BLaER1 (cell line): Measurements from ENCODE around the gene MAP3K10.

Experiments
- H3K27ac ChIP-seq: shearing (Covaris generic); formaldehyde crosslinking; 2 replicates; pipeline ENCODE4 v1.8.1; 2022
- H3K27me3 ChIP-seq: shearing (Covaris generic); formaldehyde crosslinking; 2 replicates; pipeline ENCODE4 v1.8.1; 2022
- H3K36me3 ChIP-seq: shearing (Covaris generic); formaldehyde crosslinking; 2 replicates; pipeline ENCODE4 v1.8.1; 2022
- H3K4me1 ChIP-seq: shearing (Covaris generic); formaldehyde crosslinking; 2 replicates; pipeline ENCODE4 v1.8.1; 2022
- H3K4me2 ChIP-seq: shearing (Covaris generic); formaldehyde crosslinking; 2 replicates; pipeline ENCODE4 v1.8.1; 2022
- H3K4me3 ChIP-seq: shearing (Covaris generic); formaldehyde crosslinking; 2 replicates; pipeline ENCODE4 v1.8.1; 2022
- H3K9ac ChIP-seq: shearing (Covaris generic); formaldehyde crosslinking; 2 replicates; pipeline ENCODE4 v1.8.1; 2022
- H3K9me3 ChIP-seq: shearing (Covaris generic); formaldehyde crosslinking; 2 replicates; pipeline ENCODE4 v1.8.1; 2022
- H4K20me1 ChIP-seq: shearing (Covaris generic); formaldehyde crosslinking; 2 replicates; pipeline ENCODE4 v1.8.1; 2022
- Cebpa-rat ChIP-seq: shearing (Covaris generic); IDR thresholded peaks from 2 replicates; pipeline ENCODE4 v1.8.1; 2022

MAP3K10 gene

DNA sequence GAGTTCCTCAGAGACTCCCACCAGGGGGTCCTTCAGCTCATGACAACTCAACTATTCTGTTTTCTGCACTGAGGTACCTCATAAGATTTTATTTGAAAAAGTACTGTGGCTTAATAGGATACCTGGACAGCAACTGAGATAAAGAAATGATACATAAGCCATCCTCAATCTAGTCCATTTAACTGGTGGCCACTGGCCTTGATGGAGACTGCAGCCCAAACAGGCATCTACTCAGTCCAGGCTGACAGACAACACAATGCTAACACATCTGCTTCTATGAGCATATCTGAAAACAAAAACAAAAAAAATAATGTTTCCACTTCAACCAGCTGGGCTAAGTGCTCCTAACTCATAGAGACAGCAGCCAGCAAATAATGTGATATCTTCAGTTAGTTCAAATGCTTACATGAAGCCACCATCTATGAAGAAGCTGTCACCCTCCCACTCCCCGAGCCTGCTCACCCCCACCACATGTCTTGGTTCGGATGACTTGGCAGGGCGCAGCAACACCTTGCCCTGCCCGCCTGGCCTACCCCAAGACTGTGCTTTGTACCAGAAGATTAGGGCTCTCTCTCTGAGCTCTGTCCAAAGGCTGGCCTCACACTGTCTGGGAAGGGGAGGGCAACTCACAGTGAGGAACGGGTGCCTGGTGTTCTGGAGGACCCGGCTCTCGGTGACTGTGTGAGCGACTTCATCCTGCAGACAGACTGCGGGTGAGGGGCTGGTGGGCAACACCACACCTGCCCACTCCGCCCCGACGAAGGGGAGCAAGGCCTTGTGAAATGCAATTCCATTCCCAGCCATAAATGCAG, 48.4 kb downstream of the MAP3K10 start:
- peaks cover 15% of the 10 kb centered on the region for H3K4me1 ChIP-seq
- H3K4me3 ChIP-seq, result no peak overlapping the region
- H3K27me3 ChIP-seq, result no peaks in the 10 kb centered on the region
- H4K20me1 ChIP-seq, result peaks cover 84% of the 10 kb centered on the region
- peaks cover 100% of the 10 kb centered on the region for H3K36me3 ChIP-seq
- H3K4me2 ChIP-seq, result no peak overlapping the region
- H3K9me3 ChIP-seq, result no peaks in the 10 kb centered on the region
- H3K27ac ChIP-seq, result no peak overlapping the region
- H3K9ac ChIP-seq, result no peak overlapping the region
- TF ChIP-seq Cebpa-rat, result no peak

DNA sequence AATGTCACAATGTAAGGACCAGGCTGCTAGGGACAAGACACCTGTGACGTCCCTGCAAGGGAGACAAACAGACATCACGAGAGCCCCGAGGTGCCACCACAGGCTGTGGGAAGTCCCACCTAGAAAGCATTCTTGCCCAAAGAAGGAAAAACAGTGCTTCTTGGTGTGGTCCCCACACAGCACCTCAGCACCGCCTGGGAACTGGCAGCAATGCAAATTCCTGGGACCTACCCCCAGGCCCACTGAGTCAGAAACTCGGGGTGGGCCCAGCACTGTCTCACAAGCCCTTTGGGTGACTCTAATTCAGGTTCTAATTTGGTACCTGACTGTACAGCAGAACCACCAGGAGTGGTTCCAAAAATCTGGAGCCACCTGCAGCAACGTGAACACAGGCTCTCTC, 49.1 kb downstream of the MAP3K10 start:
- Histone ChIP-seq H3K27me3 (no peaks in the 10 kb centered on the region), H3K27ac (no peak overlapping the region), H4K20me1 (peaks cover 84% of the 10 kb centered on the region), H3K9me3 (no peaks in the 10 kb centered on the region), H3K36me3 (peaks cover 100% of the 10 kb centered on the region), H3K9ac (no peak overlapping the region), H3K4me3 (no peak overlapping the region), H3K4me2 (no peak overlapping the region), H3K4me1 (peaks cover 10% of the 10 kb centered on the region)
- TF ChIP-seq Cebpa-rat, result no peak

DNA sequence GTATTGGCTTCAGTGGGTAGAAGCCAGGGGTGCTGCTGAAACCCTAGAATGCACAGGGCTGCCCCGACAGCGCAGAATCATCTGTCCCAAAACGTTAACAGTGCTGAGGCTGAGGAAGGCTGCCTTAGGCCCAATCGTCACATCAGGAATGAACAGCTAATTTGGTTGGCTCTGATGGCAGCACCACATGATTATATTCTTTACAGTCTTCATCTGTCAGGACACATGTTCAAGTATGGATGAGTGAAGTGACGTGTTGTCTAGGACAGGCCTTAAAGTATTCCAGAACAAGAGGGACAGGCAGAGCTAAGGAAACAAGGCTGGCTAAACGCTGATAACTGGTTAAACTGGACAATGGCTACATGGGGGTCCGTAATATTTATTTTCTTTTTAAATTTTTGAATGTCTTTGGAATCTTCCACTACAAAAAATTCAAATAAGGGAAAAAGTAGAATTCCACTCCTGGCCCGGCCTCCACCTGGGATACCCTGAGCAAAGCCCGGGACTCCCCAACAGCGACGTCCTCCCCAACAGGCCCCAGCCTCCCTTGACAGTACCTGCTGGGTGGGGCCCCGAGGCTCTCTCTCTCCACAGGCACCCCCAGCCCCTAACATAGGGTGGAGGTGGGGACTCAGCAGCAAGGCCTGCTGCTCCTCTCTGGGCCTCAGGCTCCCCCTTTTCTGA, 50.0 kb downstream of the MAP3K10 start:
- H3K4me1 ChIP-seq, result peaks cover under 1% of the 10 kb centered on the region; the same call in 1 of the 2 replicates
- H3K4me3 ChIP-seq, result no peak overlapping the region
- no peak for TF ChIP-seq Cebpa-rat
- H3K9ac ChIP-seq, result no peak overlapping the region
- no peaks in the 10 kb centered on the region for H3K9me3 ChIP-seq
- H3K4me2 ChIP-seq, result no peak overlapping the region
- no peaks in the 10 kb centered on the region for H3K27me3 ChIP-seq
- H3K36me3 ChIP-seq, result peaks cover 100% of the 10 kb centered on the region
- H3K27ac ChIP-seq, result no peak overlapping the region
- peaks cover 84% of the 10 kb centered on the region for H4K20me1 ChIP-seq

DNA sequence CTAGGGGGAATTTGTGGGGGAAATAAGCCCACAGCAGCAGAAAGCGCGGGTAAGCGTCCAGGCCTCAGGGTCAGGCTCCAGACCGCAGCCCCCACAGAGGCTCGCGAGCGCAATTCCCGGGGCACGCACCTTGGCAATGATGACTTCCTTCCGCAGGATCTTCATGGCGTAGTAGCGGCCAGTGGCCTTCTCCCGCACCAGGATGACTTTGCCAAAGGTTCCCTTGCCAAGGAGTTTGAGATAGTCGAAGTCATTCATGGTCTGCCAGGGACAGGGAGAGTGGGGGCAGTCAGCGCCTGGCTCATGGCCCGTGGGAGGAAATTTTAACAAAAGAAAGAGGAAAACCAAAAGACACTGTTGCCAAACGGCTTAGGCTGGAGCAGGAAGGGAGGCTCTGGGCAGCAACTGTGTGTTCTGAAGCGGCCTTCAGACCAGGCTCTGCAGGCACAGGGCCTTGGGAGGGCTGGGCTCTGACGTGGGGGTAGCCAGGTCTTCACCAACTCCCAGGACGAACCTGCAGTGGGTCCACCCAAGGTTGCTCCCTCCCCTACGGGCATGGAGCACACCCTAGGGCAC, 50.7 kb downstream of the MAP3K10 start:
- H4K20me1 ChIP-seq, result peaks cover 88% of the 10 kb centered on the region
- H3K27me3 ChIP-seq, result no peaks in the 10 kb centered on the region
- TF ChIP-seq Cebpa-rat, result no peak
- H3K9me3 ChIP-seq, result no peaks in the 10 kb centered on the region
- no peak overlapping the region for H3K4me2 ChIP-seq
- H3K9ac ChIP-seq, result no peak overlapping the region
- H3K4me3 ChIP-seq, result no peak overlapping the region
- no peaks in the 10 kb centered on the region; the same call in 1 of the 2 replicates for H3K4me1 ChIP-seq
- H3K27ac ChIP-seq, result peak overlapping the region; percentile 22; the same call in 1 of the 2 replicates
- H3K36me3 ChIP-seq, result peaks cover 100% of the 10 kb centered on the region

DNA sequence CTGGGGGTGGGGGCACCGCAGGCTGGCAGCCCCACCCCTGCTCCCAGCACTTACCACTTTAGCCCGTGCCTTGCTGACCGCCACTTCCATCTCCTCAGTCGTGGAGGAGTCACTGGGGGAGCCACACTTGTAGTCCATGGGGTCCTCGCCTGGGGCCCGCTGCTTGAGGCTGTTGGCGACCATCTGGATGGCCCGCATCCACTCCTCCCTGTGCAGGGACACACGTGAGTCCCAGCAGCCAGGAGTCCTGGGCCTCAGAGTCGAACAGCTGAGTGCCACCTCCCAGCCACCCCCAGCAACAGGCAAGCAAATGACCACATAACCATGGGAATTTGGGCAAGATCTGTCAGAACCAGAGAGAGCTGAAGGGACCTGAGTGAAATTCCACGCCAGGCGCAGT, 51.3 kb downstream of the MAP3K10 start:
- Histone ChIP-seq H3K27ac (peak overlapping the region; percentile 22; the same call in 1 of the 2 replicates), H3K9ac (no peak overlapping the region; the same call in 1 of the 2 replicates)

DNA sequence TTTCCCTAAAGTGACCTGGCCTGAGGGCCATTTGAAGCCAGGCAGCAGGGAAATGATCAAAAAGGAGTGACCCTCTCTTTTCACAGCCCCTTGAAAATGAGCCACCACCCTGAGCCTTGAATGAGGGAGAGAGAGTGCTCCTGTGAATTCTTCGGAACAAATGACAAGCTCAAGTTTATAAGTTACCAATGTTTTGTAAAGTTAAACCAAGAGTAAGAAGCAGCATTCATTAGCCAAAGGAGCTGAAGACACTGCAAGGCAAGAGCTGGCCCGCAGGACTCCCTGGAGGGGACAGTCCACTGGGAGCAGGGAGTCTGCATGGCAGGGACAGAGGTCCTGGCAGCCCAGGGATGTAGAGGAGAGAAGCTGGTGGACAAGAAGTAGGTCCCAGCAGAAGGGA, 52.0 kb downstream of the MAP3K10 start:
- Histone ChIP-seq H3K4me1 (no peaks in the 10 kb centered on the region; the same call in 1 of the 2 replicates), H3K9me3 (no peaks in the 10 kb centered on the region), H3K4me2 (no peak overlapping the region), H4K20me1 (peaks cover 94% of the 10 kb centered on the region), H3K27me3 (no peaks in the 10 kb centered on the region), H3K36me3 (peaks cover 100% of the 10 kb centered on the region), H3K4me3 (no peak overlapping the region), H3K9ac (no peak overlapping the region), H3K27ac (no peak overlapping the region)
- TF ChIP-seq Cebpa-rat, result no peak

More for the DNA sequence above, 51.3 kb downstream of the MAP3K10 start:
- H4K20me1 ChIP-seq, result peaks cover 93% of the 10 kb centered on the region
- H3K9me3 ChIP-seq, result no peaks in the 10 kb centered on the region
- H3K27me3 ChIP-seq, result no peaks in the 10 kb centered on the region
- peaks cover 100% of the 10 kb centered on the region for H3K36me3 ChIP-seq
- H3K4me2 ChIP-seq, result no peak overlapping the region
- TF ChIP-seq Cebpa-rat, result no peak
- H3K4me3 ChIP-seq, result no peak overlapping the region
- no peaks in the 10 kb centered on the region; the same call in 1 of the 2 replicates for H3K4me1 ChIP-seq

DNA sequence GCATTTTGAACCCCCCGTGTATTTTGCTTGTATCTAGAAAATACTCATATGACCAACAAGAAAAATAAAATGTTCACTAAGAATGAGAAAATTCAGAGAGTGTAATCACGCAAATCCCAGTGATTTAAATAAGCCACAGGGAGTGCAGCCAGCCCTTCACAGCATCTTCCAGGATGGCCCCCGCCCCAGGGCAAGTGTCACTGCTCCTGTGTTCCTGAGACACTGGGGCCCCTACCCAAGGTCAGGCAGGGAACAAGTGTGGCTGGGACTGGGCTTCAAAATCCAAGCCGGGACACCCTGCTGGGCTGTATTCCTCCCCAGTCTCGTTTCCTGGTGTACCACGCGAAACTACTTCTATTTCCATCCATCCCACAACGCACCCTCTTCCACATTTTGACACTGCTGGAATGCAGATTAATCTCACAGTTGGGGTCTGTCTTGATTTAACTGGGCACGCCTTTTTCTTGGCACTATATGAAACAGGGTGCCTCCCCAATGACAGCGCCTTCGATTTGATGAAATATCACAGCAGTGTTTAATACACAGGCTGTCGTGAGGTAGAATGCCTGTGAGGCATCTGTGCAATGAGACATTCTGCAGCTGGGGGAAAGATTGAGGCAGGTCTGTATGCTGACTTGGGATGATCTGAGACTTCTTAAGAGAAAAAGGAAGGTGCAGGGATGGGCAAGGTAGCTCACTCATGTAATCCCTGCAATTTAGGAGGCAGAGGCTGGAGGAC, 53.5 kb downstream of the MAP3K10 start:
- Histone ChIP-seq H3K27ac (no peak overlapping the region), H3K36me3 (peaks cover 98% of the 10 kb centered on the region), H3K9ac (no peak overlapping the region), H3K4me2 (no peak overlapping the region), H3K9me3 (no peaks in the 10 kb centered on the region), H3K4me1 (no peaks in the 10 kb centered on the region; the same call in 1 of the 2 replicates), H4K20me1 (peaks cover 94% of the 10 kb centered on the region), H3K27me3 (no peaks in the 10 kb centered on the region), H3K4me3 (no peak overlapping the region)
- no peak for TF ChIP-seq Cebpa-rat

DNA sequence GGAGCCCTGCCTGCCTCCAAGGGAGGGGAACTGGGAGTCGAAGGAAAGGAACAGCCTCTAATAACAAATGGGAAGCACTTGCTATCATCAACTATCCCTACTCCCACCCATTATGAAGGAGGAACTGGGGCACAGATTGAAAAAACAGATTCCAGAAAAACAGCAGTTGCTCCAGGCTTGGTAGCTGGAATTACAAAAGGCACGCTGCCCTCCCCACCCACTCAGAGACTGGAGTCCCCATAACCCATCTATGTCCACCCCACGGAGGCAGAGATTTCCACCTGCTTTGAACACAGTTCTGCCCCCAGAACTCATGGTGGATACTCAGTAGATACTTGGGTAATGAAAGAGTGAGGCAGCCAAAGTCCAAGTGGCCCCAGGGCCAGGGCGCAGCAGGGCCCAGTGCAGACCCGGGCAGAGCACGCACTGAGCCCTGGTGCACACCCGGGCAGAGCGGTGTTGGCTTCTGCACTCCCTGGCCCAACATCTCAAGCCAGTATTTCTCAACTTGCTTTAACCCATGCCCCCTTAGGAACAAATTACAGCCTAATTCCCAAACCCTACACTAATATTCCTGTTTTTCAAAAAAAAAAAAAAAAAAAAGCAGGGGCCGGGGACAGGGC, 54.4 kb downstream of the MAP3K10 start:
- Histone ChIP-seq H3K27ac (no peak overlapping the region), H3K4me2 (no peak overlapping the region), H3K4me1 (no peaks in the 10 kb centered on the region; the same call in 1 of the 2 replicates), H3K27me3 (no peaks in the 10 kb centered on the region), H4K20me1 (peaks cover 94% of the 10 kb centered on the region), H3K36me3 (peaks cover 98% of the 10 kb centered on the region), H3K9ac (no peak overlapping the region), H3K4me3 (no peak overlapping the region), H3K9me3 (no peaks in the 10 kb centered on the region)
- TF ChIP-seq Cebpa-rat, result no peak
